ENCODE results near the gene CLEC16A.

The CLEC16A gene

GRCh38 chr16:10992112-10992511 lies 47.7 kb downstream of the CLEC16A start:
- DNase-seq, result no peak

- DNase-seq, result no peak
Observed at GRCh38 chr16:10992797-10993196, 48.4 kb downstream of the CLEC16A start.

- no peak for DNase-seq
Observed at GRCh38 chr16:10993649-10994048, 49.3 kb downstream of the CLEC16A start.

- no peak for DNase-seq
Observed at GRCh38 chr16:10994571-10994970, 50.2 kb downstream of the CLEC16A start.

- DNase-seq, result no peak
Observed at GRCh38 chr16:10995565-10995964, 51.2 kb downstream of the CLEC16A start.

GRCh38 chr16:10997485-10997884 lies 53.1 kb downstream of the CLEC16A start:
- DNase-seq, result no peak

- DNase-seq, result no peak
Observed at GRCh38 chr16:10999300-10999699, 54.9 kb downstream of the CLEC16A start.

GRCh38 chr16:11001611-11002010 lies 57.2 kb downstream of the CLEC16A start:
- no peak for DNase-seq

- DNase-seq, result no peak
Observed at GRCh38 chr16:11003141-11003540, 58.8 kb downstream of the CLEC16A start.

GRCh38 chr16:11004351-11004750 lies 60.0 kb downstream of the CLEC16A start:
- DNase-seq, result no peak

GRCh38 chr16:11004973-11005610 lies 60.7 kb downstream of the CLEC16A start:
- no peak for DNase-seq

- no peak for DNase-seq
Observed at GRCh38 chr16:11005611-11005975, 61.2 kb downstream of the CLEC16A start.

GRCh38 chr16:11006656-11007055 lies 62.3 kb downstream of the CLEC16A start:
- DNase-seq, result no peak

GRCh38 chr16:11007714-11008280 lies 63.4 kb downstream of the CLEC16A start:
- DNase-seq, result no peak

GRCh38 chr16:11009027-11009755 lies 64.8 kb downstream of the CLEC16A start:
- DNase-seq, result no peak

GRCh38 chr16:11010575-11011221 lies 66.3 kb downstream of the CLEC16A start:
- DNase-seq, result no peak

- no peak for DNase-seq
Observed at GRCh38 chr16:11011326-11011725, 67.0 kb downstream of the CLEC16A start.

GRCh38 chr16:11012841-11013240 lies 68.5 kb downstream of the CLEC16A start:
- no peak for DNase-seq

GRCh38 chr16:11014136-11014535 lies 69.8 kb downstream of the CLEC16A start:
- DNase-seq, result no peak

GRCh38 chr16:11015076-11015475 lies 70.7 kb downstream of the CLEC16A start:
- DNase-seq, result no peak

- DNase-seq, result no peak
Observed at GRCh38 chr16:11015607-11016006, 71.2 kb downstream of the CLEC16A start.

- no peak for DNase-seq
Observed at GRCh38 chr16:11016524-11016988, 72.2 kb downstream of the CLEC16A start.

GRCh38 chr16:11016993-11017392 lies 72.6 kb downstream of the CLEC16A start:
- DNase-seq, result peak; percentile 30

- DNase-seq, result no peak
Observed at GRCh38 chr16:11017499-11017898, 73.1 kb downstream of the CLEC16A start.
